ENCODE data around the gene SPINK9.
"Not testable (repeated sequence)": the region's sequence is repeated elsewhere in the genome, so short reads cannot be mapped to it uniquely, and the experiment has no call there.

SPINK9 gene

DNA sequence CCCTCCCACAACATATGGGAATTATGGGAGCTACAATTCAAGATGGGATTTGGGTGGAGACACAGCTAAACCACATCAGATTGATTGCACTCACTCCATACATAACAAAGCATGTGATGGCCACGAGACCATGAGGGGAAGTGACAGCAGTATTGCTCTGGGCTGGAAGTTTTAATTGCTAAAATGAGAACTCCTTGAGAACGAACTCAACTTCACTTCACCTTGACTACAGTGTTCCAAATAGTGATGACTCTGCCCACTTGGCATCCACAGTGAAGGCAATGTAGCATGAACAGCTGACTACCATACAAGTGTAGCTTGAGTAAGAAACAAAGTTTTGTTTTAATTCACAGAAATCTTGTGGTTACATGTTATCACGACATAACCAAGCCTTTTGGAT lies 23.9 kb upstream of the SPINK9 start:
- TF ChIP-seq, protein P1, sequence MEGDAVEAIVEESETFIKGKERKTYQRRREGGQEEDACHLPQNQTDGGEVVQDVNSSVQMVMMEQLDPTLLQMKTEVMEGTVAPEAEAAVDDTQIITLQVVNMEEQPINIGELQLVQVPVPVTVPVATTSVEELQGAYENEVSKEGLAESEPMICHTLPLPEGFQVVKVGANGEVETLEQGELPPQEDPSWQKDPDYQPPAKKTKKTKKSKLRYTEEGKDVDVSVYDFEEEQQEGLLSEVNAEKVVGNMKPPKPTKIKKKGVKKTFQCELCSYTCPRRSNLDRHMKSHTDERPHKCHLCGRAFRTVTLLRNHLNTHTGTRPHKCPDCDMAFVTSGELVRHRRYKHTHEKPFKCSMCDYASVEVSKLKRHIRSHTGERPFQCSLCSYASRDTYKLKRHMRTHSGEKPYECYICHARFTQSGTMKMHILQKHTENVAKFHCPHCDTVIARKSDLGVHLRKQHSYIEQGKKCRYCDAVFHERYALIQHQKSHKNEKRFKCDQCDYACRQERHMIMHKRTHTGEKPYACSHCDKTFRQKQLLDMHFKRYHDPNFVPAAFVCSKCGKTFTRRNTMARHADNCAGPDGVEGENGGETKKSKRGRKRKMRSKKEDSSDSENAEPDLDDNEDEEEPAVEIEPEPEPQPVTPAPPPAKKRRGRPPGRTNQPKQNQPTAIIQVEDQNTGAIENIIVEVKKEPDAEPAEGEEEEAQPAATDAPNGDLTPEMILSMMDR (IDR thresholded peaks at IDR 0.05; ENCODE audit: insufficient read depth, low read length, missing control alignments): no peak
- DNase-seq (ENCODE audit: low read depth, low spot score): no peak
- ChIA-PET CTCF (no interaction called here), POLR2A (no interaction called here)
- no peak overlapping the region for H3K4me3 ChIP-seq (ENCODE audit: low read depth, low read length)

GRCh38 chr5:148312153-148312552 lies 23.2 kb upstream of the SPINK9 start, which contains the start of gene SPINK7:
Gene SPINK7 (plus strand): TSS chr5:148312423. CDS start chr5:148312484, 61 bp downstream.
- no peak within 1 kb of the TSS for H3K4me3 ChIP-seq (ENCODE audit: low read depth, low read length)
- POLR2A ChIA-PET: no interaction called here
- TF ChIP-seq, protein P1 (IDR thresholded peaks at IDR 0.05; ENCODE audit: insufficient read depth, low read length, missing control alignments): no peak
- CTCF ChIA-PET: no interaction called here
- DNase-seq (ENCODE audit: low read depth, low spot score): no peak

DNA sequence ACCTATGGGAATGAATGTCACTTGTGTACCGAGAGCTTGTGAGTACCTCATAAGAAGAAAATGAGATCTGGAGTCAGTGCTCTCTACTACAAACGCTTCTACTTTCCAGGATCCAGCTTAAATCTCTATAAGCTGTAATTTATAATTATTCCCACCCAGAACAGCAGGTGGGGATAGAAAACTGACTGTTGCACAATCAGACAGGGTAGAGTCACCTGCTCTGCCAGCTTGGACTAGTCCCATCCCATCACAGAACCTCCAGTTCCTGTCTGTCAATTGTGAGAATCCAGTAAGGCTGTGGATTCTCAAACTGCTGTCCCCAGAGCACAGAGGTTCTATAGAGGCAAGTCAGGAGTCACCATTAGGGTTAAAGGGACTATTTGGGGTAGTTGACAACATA lies 21.2 kb upstream of the SPINK9 start:
- DNase-seq (ENCODE audit: low read depth, low spot score): no peak
- ChIA-PET CTCF (no interaction called here), POLR2A (no interaction called here)
- TF ChIP-seq, protein P1 (IDR thresholded peaks at IDR 0.05; ENCODE audit: insufficient read depth, low read length, missing control alignments): no peak
- no peak overlapping the region for H3K4me3 ChIP-seq (ENCODE audit: low read depth, low read length)

DNA sequence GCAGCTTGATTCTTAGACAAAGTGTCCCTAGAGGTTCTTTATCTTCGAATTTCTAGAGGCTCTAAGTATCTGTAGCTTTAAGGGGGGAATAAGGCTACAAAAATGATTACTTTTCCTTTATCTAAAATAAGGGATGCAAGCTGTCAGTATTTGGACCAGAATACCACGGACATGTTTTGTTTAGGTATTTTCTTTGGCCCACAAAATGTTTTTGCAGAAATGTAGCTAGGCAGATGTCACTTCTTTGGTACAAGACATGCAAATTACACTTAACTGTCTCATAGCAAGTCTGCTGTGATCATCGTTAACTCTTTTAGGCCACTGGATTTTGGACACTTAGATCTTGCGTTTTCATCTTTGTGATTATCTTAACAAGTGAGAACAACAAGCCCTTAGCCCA lies 20.6 kb upstream of the SPINK9 start:
- POLR2A ChIA-PET: no interaction called here
- TF ChIP-seq, protein P1 (IDR thresholded peaks at IDR 0.05; ENCODE audit: insufficient read depth, low read length, missing control alignments): no peak
- no peak for DNase-seq (ENCODE audit: low read depth, low spot score)
- H3K4me3 ChIP-seq (ENCODE audit: low read depth, low read length): no peak overlapping the region
- CTCF ChIA-PET: no interaction called here

GRCh38 chr5:148320011-148320963 lies 15.1 kb upstream of the SPINK9 start:
- peak overlapping the region; percentile 26 for H3K4me3 ChIP-seq (ENCODE audit: low read depth, low read length)
- CTCF ChIA-PET; POLR2A ChIA-PET; DNase-seq (ENCODE audit: low read depth, low spot score): not testable (repeated sequence)

GRCh38 chr5:148333262-148333849 lies 2.0 kb upstream of the SPINK9 start:
- no peak for DNase-seq (ENCODE audit: low read depth, low spot score)
- POLR2A ChIA-PET: no interaction called here
- TF ChIP-seq, protein P1 (IDR thresholded peaks at IDR 0.05; ENCODE audit: insufficient read depth, low read length, missing control alignments): no peak
- no peak overlapping the region for H3K4me3 ChIP-seq (ENCODE audit: low read depth, low read length)
- CTCF ChIA-PET: no interaction called here
